Measurements from ENCODE around the gene LRRC38. TPM values are rescaled to one million over a fixed set of nuclear protein-coding genes. Genes with fewer than 3 reads are reported as not detected.

LRRC38 gene
- total and polyA plus RNA-seq, 10 of the 15 experiments (the other 5 are each of a cell fraction or from before 2014, with no cell fraction given): not detected

GRCh38 chr1:13487143-13487868, 26.5 kb downstream of the LRRC38 start:
- Histone ChIP-seq H3K9ac (ENCODE audit: control insufficient read depth, insufficient read depth, low read length) (no peak overlapping the region), H3K79me2 (ENCODE audit: control insufficient read depth, insufficient read depth, low read length) (no peaks in the 10 kb centered on the region), H3K4me3 (no peak overlapping the region), H2AFZ (ENCODE audit: control insufficient read depth, low read depth, low read length) (no peak overlapping the region), H3K27me3 (replicated peaks in 1 of 2; ENCODE audit: control insufficient read depth in 2 of 2, insufficient read depth in 2 of 2, low read length in 1 of 2) (peaks cover 0 to 3% of the 10 kb centered on the region in 2 experiments; a peak in 2 of 4 replicates), H3K9me3 (replicated peaks; ENCODE audit: control insufficient read depth, insufficient read depth, low read length) (no peaks in the 10 kb centered on the region), H3K36me3 (ENCODE audit: control insufficient read depth in 2 of 2, insufficient read depth in 2 of 2, low read length in 1 of 2) (no peaks in the 10 kb centered on the region), H3K4me2 (ENCODE audit: control insufficient read depth, insufficient read depth) (no peak overlapping the region), H3K27ac (ENCODE audit: control insufficient read depth, insufficient read depth) (no peak overlapping the region), H4K20me1 (ENCODE audit: control insufficient read depth, insufficient read depth) (no peaks in the 10 kb centered on the region), H3K4me1 (ENCODE audit: control insufficient read depth, insufficient read depth, low read length) (no peaks in the 10 kb centered on the region)
- ATAC-seq: no peak
- RAD21 ChIA-PET (ENCODE audit: unreplicated experiment): no interaction called here
- intact Hi-C loops (cut with micrococcal nuclease; ENCODE audit: unreplicated experiment): no loop called here
- WGBS (ENCODE audit: insufficient coverage, insufficient replicate concordance, low lambda C conversion rate, missing lambda C conversion rate): 26% methylated on average over 17 of the region's 17 CpGs
- SMC1A ChIA-PET (ENCODE audit: uncharacterized antibody, unreplicated experiment): no interaction called here
- DNase-seq (ENCODE audit: low read depth, low spot score): no peak
- CTCF ChIA-PET: no interaction called here
- BruUV-seq (replicated peaks): no TSS peak
- in situ Hi-C loops (cut with MboI): no loop called here
- TF ChIP-seq, protein P1, sequence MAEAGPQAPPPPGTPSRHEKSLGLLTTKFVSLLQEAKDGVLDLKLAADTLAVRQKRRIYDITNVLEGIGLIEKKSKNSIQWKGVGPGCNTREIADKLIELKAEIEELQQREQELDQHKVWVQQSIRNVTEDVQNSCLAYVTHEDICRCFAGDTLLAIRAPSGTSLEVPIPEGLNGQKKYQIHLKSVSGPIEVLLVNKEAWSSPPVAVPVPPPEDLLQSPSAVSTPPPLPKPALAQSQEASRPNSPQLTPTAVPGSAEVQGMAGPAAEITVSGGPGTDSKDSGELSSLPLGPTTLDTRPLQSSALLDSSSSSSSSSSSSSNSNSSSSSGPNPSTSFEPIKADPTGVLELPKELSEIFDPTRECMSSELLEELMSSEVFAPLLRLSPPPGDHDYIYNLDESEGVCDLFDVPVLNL (IDR thresholded peaks at IDR 0.05; ENCODE audit: low read depth, low read length): no peak
- no peak for TF ChIP-seq RUNX3 (IDR thresholded peaks at IDR 0.05; ENCODE audit: low read length)
- no peak for TF ChIP-seq HDAC2 (IDR thresholded peaks at IDR 0.05)
- POLR2A ChIA-PET: no interaction called here
- no peak for FAIRE-seq

DNA sequence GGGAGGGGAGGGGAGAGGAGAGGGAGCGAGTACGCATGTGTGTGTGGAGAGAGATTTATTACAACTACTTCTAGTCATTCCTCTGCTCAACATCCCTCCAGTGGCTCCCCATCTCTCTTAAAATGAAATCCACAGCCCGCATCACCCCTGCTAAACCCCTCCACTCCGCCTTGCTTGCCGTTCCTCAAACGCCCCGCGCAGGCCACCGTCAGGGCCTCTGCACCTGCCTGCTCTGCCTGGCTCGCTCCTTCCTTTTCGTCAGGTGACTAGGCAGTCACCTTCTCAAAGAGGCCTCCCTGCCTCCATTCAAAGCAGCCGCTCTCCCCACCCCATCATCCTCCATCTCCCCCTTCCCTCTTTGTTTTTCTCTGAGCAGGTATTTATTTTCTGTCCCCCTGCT, 29.9 kb downstream of the LRRC38 start:
- H4K20me1 ChIP-seq (ENCODE audit: control insufficient read depth, insufficient read depth): no peaks in the 10 kb centered on the region; the same call in 1 of the 2 replicates
- H3K27ac ChIP-seq (ENCODE audit: control insufficient read depth, insufficient read depth): no peak overlapping the region
- RAD21 ChIA-PET (ENCODE audit: unreplicated experiment): no interaction called here
- no peaks in the 10 kb centered on the region for H3K9me3 ChIP-seq (replicated peaks; ENCODE audit: control insufficient read depth, insufficient read depth, low read length)
- no peak overlapping the region for H3K4me2 ChIP-seq (ENCODE audit: control insufficient read depth, insufficient read depth)
- in situ Hi-C loops (cut with MboI) (no loop called here), intact Hi-C loops (cut with micrococcal nuclease; ENCODE audit: unreplicated experiment) (no loop called here)
- SMC1A ChIA-PET (ENCODE audit: uncharacterized antibody, unreplicated experiment): no interaction called here
- peaks cover 0 to 3% of the 10 kb centered on the region in 2 experiments; a peak in 2 of 4 replicates for H3K27me3 ChIP-seq (replicated peaks in 1 of 2; ENCODE audit: control insufficient read depth in 2 of 2, insufficient read depth in 2 of 2, low read length in 1 of 2)
- WGBS (ENCODE audit: insufficient coverage, insufficient replicate concordance, low lambda C conversion rate, missing lambda C conversion rate): 71% methylated on average over 12 of the region's 12 CpGs
- BruUV-seq (replicated peaks): no TSS peak
- FAIRE-seq: no peak
- no peak overlapping the region for H3K4me3 ChIP-seq
- no peaks in the 10 kb centered on the region for H3K36me3 ChIP-seq (ENCODE audit: control insufficient read depth in 2 of 2, insufficient read depth in 2 of 2, low read length in 1 of 2)
- no peak for ATAC-seq
- H3K9ac ChIP-seq (ENCODE audit: control insufficient read depth, insufficient read depth, low read length): no peak overlapping the region
- TF ChIP-seq POLR2A (IDR thresholded peaks at IDR 0.05; ENCODE audit: low read depth, low read length) (no peak), ZNF207 (IDR thresholded peaks at IDR 0.05; ENCODE audit: borderline replicate concordance) (no peak), ZNF217 (IDR thresholded peaks at IDR 0.05) (no peak)
- H3K79me2 ChIP-seq (ENCODE audit: control insufficient read depth, insufficient read depth, low read length): no peaks in the 10 kb centered on the region
- POLR2A ChIA-PET: no interaction called here
- no peak for DNase-seq (ENCODE audit: low read depth, low spot score)
- CTCF ChIA-PET: no interaction called here
- no peak overlapping the region for H2AFZ ChIP-seq (ENCODE audit: control insufficient read depth, low read depth, low read length)
- no peaks in the 10 kb centered on the region for H3K4me1 ChIP-seq (ENCODE audit: control insufficient read depth, insufficient read depth, low read length)

All from GM12878 (cell line).